Lower leg skin (tissue), 4 donors: ENCODE measurements around the gene SAMD10. TPM values are rescaled to one million over a fixed set of nuclear protein-coding genes. Genes with fewer than 3 reads are reported as not detected.

Experiments used
- DNase-seq, 2 donors: peaks; one replicate each; pipeline ENCODE4 v3.0.0-alpha.2; 2019; ENCODE audit warnings: low spot score in 2 of 2
- H3K4me3 ChIP-seq: fragments of 200-600 bp; sonication (generic); 2 replicates; pipeline ENCODE4 v1.5.1; 2017; ENCODE audit warnings: mild to moderate bottlenecking, low read depth; ENCODE audit not compliant: poor library complexity, severe bottlenecking
- POLR2A ChIP-seq, 2 donors: fragments of 450-650 bp; IDR thresholded peaks; one replicate each; pipeline ENCODE4 v1.6.1; 2016 to 2017; ENCODE audit warnings: antibody characterized with exemption in 2 of 2, mild to moderate bottlenecking in 1 of 2, moderate library complexity in 1 of 2
- WGBS, 2 donors: methylation state at CpG; one replicate each; pipeline ENCODE4 v1.1.5; 2018; 5-methylcytosine and 5-hydroxymethylcytosine counted together
- intact Hi-C: fragments of 100-400 bp; cut with DNase I; formaldehyde crosslinking; loops from one replicate; pipeline ENCODE4 v1.15.0; 2023; ENCODE audit warnings: low total_unique reads
- total RNA-seq, 4 donors: library from RNA; depleted of rRNA; stranded (reverse); fragments of >200 nt; gene quantifications; one replicate each; pipeline ENCODE4 v1.1.0, GENCODE V29; 2016
- TF ChIP-seq, protein P1 (sequence below), 3 donors: fragments of 450-650 bp; IDR thresholded peaks; one replicate each; pipeline ENCODE4 v1.5.1; 2016; ENCODE audit warnings: antibody characterized with exemption in 3 of 3, mild to moderate bottlenecking in 3 of 3, moderate library complexity in 2 of 3

The SAMD10 gene
- total RNA-seq, 4 donors from 2014 or later, result 8.1 to 11.3 (median 10.6) TPM

- intact Hi-C loops, result loop anchor here (5.0 to 10.0 kb wide), 2 partner anchors 186 to 429 kb away; no protein-coding TSS in a partner anchor
- WGBS, 2 donors, result 92% methylated on average over 5 of the region's 5 CpGs
- H3K4me3 ChIP-seq, result no peak overlapping the region
- TF ChIP-seq, protein P1, sequence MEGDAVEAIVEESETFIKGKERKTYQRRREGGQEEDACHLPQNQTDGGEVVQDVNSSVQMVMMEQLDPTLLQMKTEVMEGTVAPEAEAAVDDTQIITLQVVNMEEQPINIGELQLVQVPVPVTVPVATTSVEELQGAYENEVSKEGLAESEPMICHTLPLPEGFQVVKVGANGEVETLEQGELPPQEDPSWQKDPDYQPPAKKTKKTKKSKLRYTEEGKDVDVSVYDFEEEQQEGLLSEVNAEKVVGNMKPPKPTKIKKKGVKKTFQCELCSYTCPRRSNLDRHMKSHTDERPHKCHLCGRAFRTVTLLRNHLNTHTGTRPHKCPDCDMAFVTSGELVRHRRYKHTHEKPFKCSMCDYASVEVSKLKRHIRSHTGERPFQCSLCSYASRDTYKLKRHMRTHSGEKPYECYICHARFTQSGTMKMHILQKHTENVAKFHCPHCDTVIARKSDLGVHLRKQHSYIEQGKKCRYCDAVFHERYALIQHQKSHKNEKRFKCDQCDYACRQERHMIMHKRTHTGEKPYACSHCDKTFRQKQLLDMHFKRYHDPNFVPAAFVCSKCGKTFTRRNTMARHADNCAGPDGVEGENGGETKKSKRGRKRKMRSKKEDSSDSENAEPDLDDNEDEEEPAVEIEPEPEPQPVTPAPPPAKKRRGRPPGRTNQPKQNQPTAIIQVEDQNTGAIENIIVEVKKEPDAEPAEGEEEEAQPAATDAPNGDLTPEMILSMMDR (IDR thresholded peaks at IDR 0.05), result no peak
- TF ChIP-seq POLR2A (IDR thresholded peaks at IDR 0.05), result no peak
- DNase-seq, result no peak
Observed at GRCh38 chr20:63970714-63971431, 8.6 kb downstream of the SAMD10 start.

GRCh38 chr20:63969838-63970713 is 9.4 kb downstream of the SAMD10 start, which contains the start of gene ZNF512B:
TSS of gene ZNF512B (minus strand) at chr20:63969930. CDS start at chr20:63967950, 1,980 bp downstream.
- intact Hi-C loops, result loop anchor here (5.0 to 10.0 kb wide), 2 partner anchors 185 to 428 kb away; no protein-coding TSS in a partner anchor
- TF ChIP-seq POLR2A (IDR thresholded peaks at IDR 0.05), result no peak
- TF ChIP-seq, protein P1 (IDR thresholded peaks at IDR 0.05), result no peak
- H3K4me3 ChIP-seq, result peak within 1 kb of the TSS; percentile 47
- WGBS, 2 donors, result 4 to 16% methylated on average over 6 to 42 of the region's 73 CpGs
- DNase-seq, result peak in 1 of 2 donors; percentile 88

DNA sequence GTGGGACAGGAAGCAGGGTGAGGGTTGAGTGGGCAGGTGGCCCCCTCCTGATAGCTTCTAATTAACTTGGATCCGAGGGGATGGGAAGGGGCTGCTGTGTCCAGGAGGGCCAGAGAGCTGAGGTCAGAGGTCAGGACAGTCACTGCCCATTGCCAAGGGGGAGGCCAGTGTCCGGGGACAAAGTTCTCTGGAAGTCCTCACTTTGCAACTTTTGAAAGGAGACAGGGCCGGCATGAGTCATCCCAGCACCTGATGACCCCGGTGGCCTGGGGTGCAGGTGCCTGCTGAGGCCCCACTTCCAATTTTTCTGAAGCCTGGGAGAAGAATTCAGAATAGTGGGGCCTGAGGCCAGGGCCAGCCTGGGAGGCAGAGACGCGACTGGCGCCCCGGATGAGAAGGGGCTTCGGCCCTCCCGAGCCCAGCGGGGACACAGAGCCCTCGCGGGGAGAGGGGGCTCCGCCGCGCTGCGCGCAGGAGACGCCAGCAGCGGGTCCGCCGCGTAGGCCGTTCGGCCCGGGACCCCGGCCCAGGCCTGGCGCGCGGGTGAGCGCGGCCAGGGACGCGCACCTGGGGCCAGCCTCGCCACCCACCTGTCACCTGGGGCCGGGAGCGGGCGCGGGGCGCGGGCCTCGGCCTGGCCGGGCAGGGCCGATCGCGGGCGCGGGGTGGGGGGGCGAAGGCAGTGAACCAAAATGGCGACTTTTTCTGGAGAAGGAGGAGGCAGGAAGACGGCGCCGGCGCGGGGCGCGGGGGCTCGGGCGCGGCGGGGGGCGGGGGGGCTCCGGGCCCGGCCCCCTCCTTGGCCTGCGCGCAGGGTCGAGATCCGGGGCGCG is 10.3 kb downstream of the SAMD10 start:
- H3K4me3 ChIP-seq, result peak overlapping the region; percentile 47
- WGBS, 2 donors, result 0 to 5% methylated on average over 19 to 20 of the region's 70 CpGs
- intact Hi-C loops, result no loop called here
- TF ChIP-seq, protein P1 (IDR thresholded peaks at IDR 0.05), result no peak
- no peak for TF ChIP-seq POLR2A (IDR thresholded peaks at IDR 0.05)
- DNase-seq, result no peak

DNA sequence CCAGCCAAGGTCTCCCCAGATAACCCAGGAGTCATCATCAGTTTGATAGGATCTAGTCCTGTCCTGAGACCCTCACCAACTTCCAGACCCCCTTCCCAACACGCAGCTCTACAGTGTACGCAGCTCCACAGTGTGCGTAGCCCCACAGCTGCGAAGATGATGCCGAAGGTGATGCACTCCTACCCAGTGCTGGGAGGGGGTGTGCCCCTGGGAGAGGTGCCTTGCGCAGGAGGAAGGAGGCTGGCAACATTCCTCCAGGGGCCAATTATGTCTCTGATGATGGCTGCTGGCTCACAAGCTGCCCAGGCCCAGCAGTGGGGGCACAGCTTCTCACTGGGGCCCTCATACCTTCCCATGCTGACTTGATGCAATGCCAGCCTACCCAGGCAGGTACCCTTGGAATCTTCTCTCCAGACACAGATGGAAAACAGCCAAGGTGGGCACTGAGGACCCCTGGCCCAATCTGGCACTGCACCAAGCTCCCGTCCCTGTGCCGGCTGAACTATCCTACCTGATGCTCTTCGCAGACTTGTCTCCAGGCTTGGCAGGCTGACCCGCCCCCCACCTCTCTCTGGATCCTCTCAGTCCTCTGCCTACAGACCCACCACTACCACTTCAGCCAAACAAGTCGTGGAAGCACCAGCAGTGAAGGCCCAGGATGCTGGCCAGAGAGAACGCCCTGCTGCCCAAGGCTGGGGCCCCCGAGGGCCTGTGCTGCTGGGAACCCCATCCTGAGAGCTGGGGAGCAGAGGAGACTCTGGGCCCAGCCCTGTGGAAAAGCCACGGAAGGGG is 11.1 kb downstream of the SAMD10 start:
- no peak for TF ChIP-seq POLR2A (IDR thresholded peaks at IDR 0.05)
- TF ChIP-seq, protein P1 (IDR thresholded peaks at IDR 0.05), result no peak
- DNase-seq, result peak in 1 of 2 donors; percentile 14
- 73 to 82% methylated on average over 13 to 14 of the region's 14 CpGs for WGBS, 2 donors
- intact Hi-C loops, result no loop called here
- H3K4me3 ChIP-seq, result no peak overlapping the region
